Left lung (tissue), 10 donors: Measurements from ENCODE around the gene IVD. TPM values are rescaled to one million over a fixed set of nuclear protein-coding genes. Genes with fewer than 3 reads are reported as not detected.

Source experiments
- ATAC-seq: fragments of 200-7000 bp; cut with Tn5 transposase; one replicate; pipeline ENCODE4 v1.9.1; 2020; ENCODE audit warnings: moderate library complexity
- DNase-seq, 4 donors: peaks; one replicate each; pipeline ENCODE4 v3.0.0-alpha.2; 2013 to 2020
- H3K27ac ChIP-seq, 2 donors: fragments of 200-600 bp; sonication (generic) in 1 of 2; one replicate each; pipeline versions ENCODE4 v1.5.0 to v1.8.0; 2020 to 2021
- H3K27me3 ChIP-seq, 2 donors: fragments of 200-600 bp; sonication (generic) in 1 of 2; one replicate each; pipeline versions ENCODE4 v1.5.0 to v1.8.0; 2020 to 2021
- H3K36me3 ChIP-seq, 2 donors: fragments of 200-600 bp; sonication (generic) in 1 of 2; one replicate each; pipeline versions ENCODE4 v1.5.0 to v1.8.0; 2020 to 2021
- H3K4me1 ChIP-seq, 2 donors: fragments of 200-600 bp; one replicate each; pipeline ENCODE4 v1.8.0; 2021
- H3K4me3 ChIP-seq, 2 donors: fragments of 200-600 bp; sonication (generic) in 1 of 2; one replicate each; pipeline versions ENCODE4 v1.5.0 to v1.8.0; 2020 to 2021; ENCODE audit warnings: mild to moderate bottlenecking in 1 of 2
- H3K9me3 ChIP-seq, 2 donors: fragments of 200-600 bp; sonication (generic) in 1 of 2; one replicate each; pipeline versions ENCODE4 v1.5.0 to v1.8.0; 2020 to 2021
- intact Hi-C, 2 donors: fragments of 100-400 bp; cut with DNase I; formaldehyde crosslinking; loops; one replicate each; pipeline versions ENCODE4 v1.11.2 to v1.14.2; 2022
- polyA plus RNA-seq, 6 donors: library from polyadenylated mRNA; unstranded; fragments of 120-200 nt; gene quantifications; one replicate each; pipeline ENCODE4 v1.2.1, GENCODE V29; 2013; ENCODE audit not compliant: insufficient read length in 6 of 6
- total RNA-seq, 2 donors: library from RNA; stranded (reverse); fragmentation: NEBNext Ultra II Directional; extraction: Animal tissue kit (Norgen Biotek cat#: 25700); gene quantifications; one replicate each; pipeline ENCODE4 v1.2.1, GENCODE V29; 2021
- TF ChIP-seq, protein P1 (sequence below), 2 donors: fragments of 200-600 bp; sonication (generic) in 1 of 2; IDR thresholded peaks; one replicate each; pipeline versions ENCODE4 v1.5.0 to v1.8.0; 2021; ENCODE audit warnings: antibody characterized with exemption in 2 of 2
- donor health status: DM: no; HTN: yes; CAD: no.
- donor health status: DM: no; HTN: no; CAD: no.

The IVD gene
- total and polyA plus RNA-seq, 8 donors = 61.9 to 132 (median 111) TPM

DNA sequence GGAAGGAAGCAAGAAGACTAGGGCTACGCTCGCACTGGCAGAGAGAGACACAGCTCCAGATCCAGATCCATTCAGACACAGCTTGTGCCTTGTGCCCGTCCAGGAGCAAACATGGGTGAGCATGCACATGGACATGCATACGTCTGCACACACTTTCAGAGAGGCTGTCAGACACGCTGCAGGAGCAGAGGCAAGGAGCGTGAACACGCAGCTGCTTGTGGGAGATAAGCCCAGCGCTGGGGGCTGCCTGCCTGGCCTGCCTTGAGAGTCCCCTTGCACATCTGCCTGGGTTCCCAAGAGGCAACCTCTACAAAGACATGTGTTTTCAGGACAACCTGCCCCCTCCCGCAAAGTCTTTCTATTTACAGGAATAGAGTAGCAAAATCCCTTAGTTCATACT lies 21.6 kb downstream of the IVD start:
- Histone ChIP-seq H3K27me3 (no peaks in the 10 kb centered on the region), H3K9me3 (no peaks in the 10 kb centered on the region), H3K4me3 (no peak overlapping the region), H3K27ac (no peak overlapping the region), H3K36me3 (no peaks in the 10 kb centered on the region), H3K4me1 (peaks cover 0 to under 1% of the 10 kb centered on the region in 2 donors)
- intact Hi-C loops = loop anchor here in 1 of 2 donors (10.0 kb wide), 1 partner anchor 142 kb away; the partner anchor contains the start of gene ANKRD63
- DNase-seq (no peak), ATAC-seq (no peak)
- TF ChIP-seq, protein P1, sequence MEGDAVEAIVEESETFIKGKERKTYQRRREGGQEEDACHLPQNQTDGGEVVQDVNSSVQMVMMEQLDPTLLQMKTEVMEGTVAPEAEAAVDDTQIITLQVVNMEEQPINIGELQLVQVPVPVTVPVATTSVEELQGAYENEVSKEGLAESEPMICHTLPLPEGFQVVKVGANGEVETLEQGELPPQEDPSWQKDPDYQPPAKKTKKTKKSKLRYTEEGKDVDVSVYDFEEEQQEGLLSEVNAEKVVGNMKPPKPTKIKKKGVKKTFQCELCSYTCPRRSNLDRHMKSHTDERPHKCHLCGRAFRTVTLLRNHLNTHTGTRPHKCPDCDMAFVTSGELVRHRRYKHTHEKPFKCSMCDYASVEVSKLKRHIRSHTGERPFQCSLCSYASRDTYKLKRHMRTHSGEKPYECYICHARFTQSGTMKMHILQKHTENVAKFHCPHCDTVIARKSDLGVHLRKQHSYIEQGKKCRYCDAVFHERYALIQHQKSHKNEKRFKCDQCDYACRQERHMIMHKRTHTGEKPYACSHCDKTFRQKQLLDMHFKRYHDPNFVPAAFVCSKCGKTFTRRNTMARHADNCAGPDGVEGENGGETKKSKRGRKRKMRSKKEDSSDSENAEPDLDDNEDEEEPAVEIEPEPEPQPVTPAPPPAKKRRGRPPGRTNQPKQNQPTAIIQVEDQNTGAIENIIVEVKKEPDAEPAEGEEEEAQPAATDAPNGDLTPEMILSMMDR (IDR thresholded peaks at IDR 0.05) = no peak

- no peaks in the 10 kb centered on the region for H3K4me1 ChIP-seq
- no peaks in the 10 kb centered on the region for H3K27me3 ChIP-seq
- no peak overlapping the region for H3K4me3 ChIP-seq
- DNase-seq (peak in 1 of 4 donors; percentile 58), ATAC-seq (peak; percentile 61)
- H3K9me3 ChIP-seq = no peaks in the 10 kb centered on the region
- H3K36me3 ChIP-seq = no peaks in the 10 kb centered on the region
- H3K27ac ChIP-seq = no peak overlapping the region
- intact Hi-C loops = loop anchor here in 1 of 2 donors (10.0 kb wide), 1 partner anchor 143 kb away; the partner anchor contains the start of gene ANKRD63
- TF ChIP-seq, protein P1 (IDR thresholded peaks at IDR 0.05) = no peak
Observed at GRCh38 chr15:40428185-40428584, 22.6 kb downstream of the IVD start.

DNA sequence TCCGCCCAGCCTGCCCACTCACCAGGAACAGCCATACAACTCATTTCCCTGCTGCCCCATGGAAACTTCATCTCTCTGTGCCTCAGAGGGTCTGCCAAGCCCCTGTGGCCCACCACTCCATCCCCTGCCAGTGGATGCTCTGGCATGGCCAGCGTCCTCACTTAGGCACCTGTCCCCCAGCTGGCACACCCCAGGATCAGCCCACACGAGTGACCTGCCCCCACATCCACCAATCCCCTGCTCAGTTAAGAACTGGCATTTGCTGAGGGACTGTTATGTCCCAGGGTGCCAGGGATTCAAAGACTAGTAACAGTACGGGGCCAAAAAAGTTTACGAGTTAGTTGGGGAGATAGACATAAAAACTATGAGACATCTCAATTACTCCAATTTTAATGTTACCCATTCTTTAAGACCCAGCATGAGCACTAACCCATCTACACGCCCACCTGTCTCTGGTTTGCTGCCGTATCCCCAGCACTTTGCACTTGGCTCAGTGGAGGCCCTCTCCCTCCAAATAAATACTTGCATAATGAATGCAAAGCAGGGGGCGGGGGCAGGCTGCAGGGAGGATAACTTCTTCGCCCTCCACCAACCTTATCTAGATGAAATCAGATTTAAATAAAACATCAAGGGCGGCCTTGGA lies 23.6 kb downstream of the IVD start:
- DNase-seq (no peak), ATAC-seq (no peak)
- H3K36me3 ChIP-seq = no peaks in the 10 kb centered on the region
- H3K9me3 ChIP-seq = no peaks in the 10 kb centered on the region
- intact Hi-C loops = loop anchor here in 1 of 2 donors (10.0 kb wide), 1 partner anchor 144 kb away; the partner anchor contains the start of gene ANKRD63
- TF ChIP-seq, protein P1 (IDR thresholded peaks at IDR 0.05) = no peak
- no peak overlapping the region for H3K4me3 ChIP-seq
- H3K27ac ChIP-seq = no peak overlapping the region
- H3K27me3 ChIP-seq = no peaks in the 10 kb centered on the region
- H3K4me1 ChIP-seq = no peaks in the 10 kb centered on the region

GRCh38 chr15:40430271-40430805 lies 24.7 kb downstream of the IVD start:
- intact Hi-C loops = no loop called here
- Histone ChIP-seq H3K9me3 (no peaks in the 10 kb centered on the region), H3K4me3 (no peak overlapping the region), H3K27ac (no peak overlapping the region), H3K4me1 (no peaks in the 10 kb centered on the region), H3K27me3 (peaks cover 0 to 8% of the 10 kb centered on the region in 2 donors), H3K36me3 (no peaks in the 10 kb centered on the region)
- ATAC-seq (no peak), DNase-seq (no peak)
- TF ChIP-seq, protein P1 (IDR thresholded peaks at IDR 0.05) = no peak

DNA sequence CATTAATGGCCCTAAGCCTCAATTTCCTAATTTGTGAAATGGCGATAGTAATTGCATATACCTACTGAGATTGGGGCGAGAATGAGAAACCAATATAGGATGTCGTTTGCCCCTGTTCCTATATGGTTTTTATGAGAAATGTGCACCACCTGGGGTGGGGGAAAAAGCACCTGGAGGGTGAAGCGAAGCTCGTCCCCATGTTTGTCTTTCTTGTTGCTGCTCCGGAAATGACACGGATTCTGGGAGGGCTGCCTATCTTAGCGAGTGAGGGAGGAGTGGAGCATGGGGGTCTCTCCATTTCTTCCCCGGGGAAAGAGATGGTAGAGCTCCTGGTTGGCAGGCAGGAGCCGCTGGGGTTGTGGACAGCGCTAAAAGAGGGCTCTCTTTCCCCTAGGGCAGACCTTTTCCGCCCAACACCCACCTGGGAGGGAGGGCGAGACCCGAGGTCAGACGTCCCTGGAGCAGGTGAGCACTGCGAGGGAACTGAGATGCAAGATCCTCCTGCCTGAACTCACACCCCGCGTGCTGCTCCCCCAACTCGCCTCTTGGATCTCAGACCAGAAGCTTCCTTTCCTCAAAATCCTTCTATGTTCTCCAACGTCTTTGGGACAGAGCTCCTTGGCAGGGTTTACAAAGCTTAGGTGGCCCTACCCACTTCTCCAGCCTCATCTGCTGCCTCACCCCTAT lies 29.6 kb downstream of the IVD start:
- H3K36me3 ChIP-seq = no peaks in the 10 kb centered on the region
- ATAC-seq (no peak), DNase-seq (peak in 1 of 4 donors; percentile 51)
- H3K4me1 ChIP-seq = peaks cover 16 to 21% of the 10 kb centered on the region in 2 donors
- TF ChIP-seq, protein P1 (IDR thresholded peaks at IDR 0.05) = no peak
- H3K27me3 ChIP-seq = peaks cover 23 to 56% of the 10 kb centered on the region in 2 donors
- H3K4me3 ChIP-seq = no peak overlapping the region
- H3K9me3 ChIP-seq = no peaks in the 10 kb centered on the region
- H3K27ac ChIP-seq = no peak overlapping the region
- intact Hi-C loops = no loop called here
